ES-I3 (cell line): Measurements from ENCODE around the gene WDR35.
A peak's percentile ranks its signal among the peaks of the same experiment; 100 is the strongest.

ENCODE experiments used
- H3K36me3 ChIP-seq: 2 replicates; pipeline ENCODE4 v1.6.1; 2013; ENCODE audit warnings: mild to moderate bottlenecking, low read length, control low read depth, moderate library complexity; ENCODE audit not compliant: insufficient read depth
- H3K4me1 ChIP-seq: 2 replicates; pipeline ENCODE4 v1.6.1; 2013; ENCODE audit warnings: mild to moderate bottlenecking, control low read depth, low read length; ENCODE audit not compliant: insufficient read depth
- H3K9ac ChIP-seq: 2 replicates; pipeline ENCODE4 v1.6.1; 2013; ENCODE audit warnings: low read depth, mild to moderate bottlenecking, low read length, moderate library complexity
- H3K9me3 ChIP-seq: 2 replicates; pipeline ENCODE4 v1.6.1; 2013; ENCODE audit warnings: mild to moderate bottlenecking, low read length, moderate library complexity; ENCODE audit not compliant: control insufficient read depth, insufficient read depth

WDR35 gene

GRCh38 chr2:20018601-20019152 lies 28.8 kb upstream of the WDR35 start:
- Histone ChIP-seq H3K36me3 (no peaks in the 10 kb centered on the region), H3K9ac (no peak overlapping the region), H3K9me3 (peaks cover 3% of the 10 kb centered on the region), H3K4me1 (peaks cover 3% of the 10 kb centered on the region; the same call in 1 of the 2 replicates)

DNA sequence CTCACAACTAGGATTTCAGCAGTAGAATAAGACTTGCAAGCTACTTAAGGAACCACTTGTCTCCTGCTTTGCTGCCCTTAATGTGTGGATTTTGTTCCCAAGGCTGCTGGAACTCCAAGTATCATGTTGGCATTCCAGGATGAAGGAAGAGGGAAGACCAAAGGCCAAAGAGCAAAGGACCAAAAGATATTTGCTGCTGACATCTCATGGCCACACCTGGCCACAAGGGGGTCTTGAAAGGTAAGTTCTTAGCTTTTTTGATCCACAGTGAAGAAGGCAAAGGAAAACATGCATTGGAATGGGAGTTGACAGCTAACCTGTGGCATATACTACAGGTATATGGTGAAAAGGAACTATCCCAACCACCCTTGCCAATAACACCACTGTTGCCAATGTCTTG lies 26.4 kb upstream of the WDR35 start:
- peaks cover 10% of the 10 kb centered on the region for H3K4me1 ChIP-seq
- peaks cover 3% of the 10 kb centered on the region for H3K9me3 ChIP-seq
- H3K9ac ChIP-seq = no peak overlapping the region
- no peaks in the 10 kb centered on the region for H3K36me3 ChIP-seq

DNA sequence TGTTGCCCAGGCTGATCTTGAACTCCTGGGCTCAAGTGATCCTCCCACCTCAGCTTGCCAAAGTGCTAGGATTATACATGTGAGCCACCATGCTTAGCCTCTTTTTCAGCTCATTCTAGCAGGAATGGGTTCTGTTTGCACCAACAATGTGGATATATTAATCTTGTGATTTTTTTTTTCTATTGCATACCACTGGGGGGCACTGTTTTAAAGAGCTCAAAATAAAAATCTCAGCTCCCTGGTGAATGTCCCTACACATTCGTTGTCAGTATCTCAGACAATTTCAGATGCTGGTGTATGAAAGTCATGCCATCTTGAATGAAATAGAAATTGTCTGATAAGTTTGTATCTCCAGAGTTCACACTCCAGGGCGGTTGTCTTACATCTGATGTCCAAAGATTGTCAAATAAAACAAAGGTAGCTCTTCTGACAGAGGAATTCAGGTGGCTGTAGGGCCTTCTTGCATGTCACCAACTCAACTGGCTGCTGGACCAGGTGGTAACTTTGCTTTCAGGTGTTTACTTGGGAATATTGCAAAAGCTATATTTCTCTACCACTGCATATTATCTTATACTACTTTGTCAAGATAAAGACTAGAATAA lies 25.7 kb upstream of the WDR35 start:
- H3K9me3 ChIP-seq = peaks cover 3% of the 10 kb centered on the region
- no peaks in the 10 kb centered on the region for H3K36me3 ChIP-seq
- H3K4me1 ChIP-seq = peaks cover 10% of the 10 kb centered on the region
- H3K9ac ChIP-seq = no peak overlapping the region

- H3K36me3 ChIP-seq = no peaks in the 10 kb centered on the region
- H3K9me3 ChIP-seq = no peaks in the 10 kb centered on the region
- H3K4me1 ChIP-seq = peaks cover 10% of the 10 kb centered on the region
- peak overlapping the region; percentile 72 for H3K9ac ChIP-seq
These were observed 23.4 kb upstream of the WDR35 start for GRCh38 chr2:20013126-20013849.

- no peaks in the 10 kb centered on the region for H3K36me3 ChIP-seq
- H3K9ac ChIP-seq = peak within 1 kb of the TSS; percentile 72
- H3K4me1 ChIP-seq = peaks cover 10% of the 10 kb centered on the region
- no peaks in the 10 kb centered on the region for H3K9me3 ChIP-seq
These were observed 22.6 kb upstream of the WDR35 start, which contains the start of gene MATN3 for GRCh38 chr2:20012282-20013125. Gene MATN3, minus strand, starts transcription at chr2:20012668. Its CDS starts 37 bp downstream, at chr2:20012631.

DNA sequence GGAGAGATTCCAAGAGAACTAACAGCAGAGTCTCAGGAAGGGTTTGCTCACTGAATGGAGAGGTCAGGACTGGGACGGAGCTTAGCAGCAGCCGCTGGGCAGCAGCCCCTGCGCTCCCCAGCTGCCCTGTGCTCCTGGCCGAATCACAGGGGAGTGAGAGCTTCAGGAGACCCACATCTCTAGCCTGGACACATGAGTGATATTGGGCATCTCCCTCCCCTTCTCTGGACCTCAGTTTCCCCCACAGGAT lies 22.1 kb upstream of the WDR35 start:
- Histone ChIP-seq H3K9me3 (no peaks in the 10 kb centered on the region), H3K4me1 (peaks cover 10% of the 10 kb centered on the region), H3K36me3 (no peaks in the 10 kb centered on the region), H3K9ac (peak overlapping the region; percentile 72)

DNA sequence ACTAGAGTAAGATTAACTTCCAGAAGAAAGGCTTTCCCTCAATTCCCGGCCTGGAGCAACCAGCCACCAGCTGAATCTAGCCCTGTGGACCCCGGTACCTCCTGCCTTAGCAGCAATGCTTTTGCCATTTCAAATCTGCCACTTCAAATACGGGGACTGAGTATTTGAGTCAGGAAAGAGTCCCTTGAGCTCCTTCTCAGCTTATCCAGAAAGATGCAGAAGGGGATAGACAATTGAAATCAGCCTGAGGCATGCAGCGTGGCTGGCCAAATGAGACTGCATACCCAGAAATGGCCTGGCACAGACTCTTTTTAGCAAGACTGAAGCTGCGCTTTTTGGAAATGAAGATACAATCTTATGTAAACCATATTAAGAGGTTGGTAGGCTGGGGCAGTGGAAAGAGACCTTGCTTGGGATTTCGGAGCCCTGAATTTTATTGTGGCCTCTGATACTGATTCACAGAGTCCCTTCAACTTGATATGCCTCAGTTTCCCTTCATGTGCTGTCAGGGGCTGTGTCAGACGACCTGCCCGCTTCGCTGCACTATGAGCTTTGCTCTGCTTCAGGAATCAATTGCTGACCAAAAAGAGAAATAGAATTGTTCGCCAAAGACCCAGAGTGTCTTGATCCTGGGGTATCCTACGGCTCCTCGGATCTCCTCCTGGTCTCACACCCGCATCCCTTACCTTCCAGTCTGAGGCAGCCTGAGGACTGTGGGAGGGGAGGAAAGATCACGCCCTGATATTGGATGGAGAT lies 21.5 kb upstream of the WDR35 start:
- Histone ChIP-seq H3K9me3 (no peaks in the 10 kb centered on the region), H3K4me1 (peaks cover 10% of the 10 kb centered on the region), H3K36me3 (no peaks in the 10 kb centered on the region), H3K9ac (peak overlapping the region; percentile 72; the same call in 1 of the 2 replicates)

DNA sequence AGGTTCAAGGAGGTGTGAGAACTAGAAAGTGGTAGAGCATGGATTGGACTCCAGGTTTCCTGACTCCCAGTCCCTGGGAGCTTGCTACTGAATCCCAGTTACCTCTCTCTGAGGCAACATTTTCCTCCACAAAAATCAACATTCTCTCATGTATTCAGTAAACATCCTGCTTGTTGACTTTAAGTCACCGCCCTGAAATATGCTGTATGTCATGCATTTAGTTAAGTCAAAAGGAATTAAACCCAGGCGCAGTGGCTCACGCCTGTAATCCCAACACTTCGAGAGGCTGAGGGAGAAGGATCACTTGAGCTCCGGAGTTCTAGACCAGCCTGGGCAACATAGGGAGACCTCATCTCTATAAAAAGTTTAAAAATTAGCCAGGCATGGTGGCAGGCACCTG lies 18.8 kb upstream of the WDR35 start:
- Histone ChIP-seq H3K9me3 (no peaks in the 10 kb centered on the region), H3K9ac (no peak overlapping the region), H3K4me1 (peaks cover 8% of the 10 kb centered on the region), H3K36me3 (no peaks in the 10 kb centered on the region)

- Histone ChIP-seq H3K9me3 (no peaks in the 10 kb centered on the region), H3K36me3 (no peaks in the 10 kb centered on the region), H3K9ac (no peak overlapping the region), H3K4me1 (no peaks in the 10 kb centered on the region)
These were observed 16.1 kb upstream of the WDR35 start for GRCh38 chr2:20005891-20006470.

DNA sequence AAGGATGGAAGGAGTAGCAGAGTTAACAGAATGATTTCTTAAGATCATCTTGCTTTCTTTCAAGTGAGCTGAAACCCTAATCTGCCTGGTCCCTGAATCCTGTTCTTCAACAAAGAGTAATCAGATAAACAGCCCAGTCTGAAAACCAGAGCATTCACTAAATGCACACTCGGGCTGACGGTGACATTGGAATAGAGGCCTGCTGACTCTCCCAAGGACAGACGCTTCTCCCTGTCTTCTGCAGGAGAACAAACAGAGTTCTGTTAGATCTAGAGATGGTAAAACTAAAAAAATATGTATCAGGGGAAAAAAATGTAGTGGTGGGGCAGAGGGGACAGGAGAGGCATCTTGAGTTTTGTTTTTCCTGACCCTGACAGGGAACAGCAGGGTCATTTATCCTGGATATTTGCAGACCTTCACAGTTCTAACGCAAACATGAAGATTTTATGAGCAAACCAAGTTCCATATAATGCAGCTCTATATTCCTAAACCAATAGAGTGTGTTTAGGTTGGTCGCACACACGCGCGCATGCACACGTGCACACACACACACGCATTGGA lies 15.2 kb upstream of the WDR35 start:
- Histone ChIP-seq H3K4me1 (no peaks in the 10 kb centered on the region), H3K9ac (no peak overlapping the region), H3K9me3 (no peaks in the 10 kb centered on the region), H3K36me3 (no peaks in the 10 kb centered on the region)

- Histone ChIP-seq H3K9me3 (no peaks in the 10 kb centered on the region), H3K4me1 (no peaks in the 10 kb centered on the region), H3K9ac (no peak overlapping the region), H3K36me3 (no peaks in the 10 kb centered on the region)
These were observed 11.5 kb upstream of the WDR35 start for GRCh38 chr2:20001361-20001863.

DNA sequence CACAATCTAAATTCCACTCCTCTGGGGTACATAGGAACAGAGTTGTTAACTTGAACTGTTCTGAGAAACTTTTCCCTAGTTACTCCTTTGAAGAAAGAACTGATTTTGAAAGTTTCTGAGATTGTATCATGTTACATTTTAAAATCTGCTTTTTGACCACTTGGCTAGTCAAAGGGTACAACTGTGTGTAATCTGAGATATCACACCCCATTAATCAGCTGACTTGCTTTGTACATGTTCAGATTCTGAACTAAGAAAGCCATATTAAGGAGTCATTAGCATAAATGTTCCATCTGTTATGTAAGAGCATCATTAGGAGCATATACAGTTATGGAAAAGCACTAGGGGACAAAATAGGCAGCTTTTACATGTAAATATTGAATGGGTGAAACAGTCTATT lies 3.8 kb upstream of the WDR35 start:
- Histone ChIP-seq H3K9ac (no peak overlapping the region), H3K36me3 (no peaks in the 10 kb centered on the region), H3K4me1 (peaks cover 7% of the 10 kb centered on the region; the same call in 1 of the 2 replicates), H3K9me3 (no peaks in the 10 kb centered on the region)

GRCh38 chr2:19991895-19992294 lies 2.0 kb upstream of the WDR35 start:
- Histone ChIP-seq H3K9me3 (no peaks in the 10 kb centered on the region), H3K4me1 (peaks cover 7% of the 10 kb centered on the region; the same call in 1 of the 2 replicates), H3K9ac (no peak overlapping the region), H3K36me3 (no peaks in the 10 kb centered on the region)
